ENCODE measurements around the gene ADAMTS3.

ADAMTS3 gene

DNA sequence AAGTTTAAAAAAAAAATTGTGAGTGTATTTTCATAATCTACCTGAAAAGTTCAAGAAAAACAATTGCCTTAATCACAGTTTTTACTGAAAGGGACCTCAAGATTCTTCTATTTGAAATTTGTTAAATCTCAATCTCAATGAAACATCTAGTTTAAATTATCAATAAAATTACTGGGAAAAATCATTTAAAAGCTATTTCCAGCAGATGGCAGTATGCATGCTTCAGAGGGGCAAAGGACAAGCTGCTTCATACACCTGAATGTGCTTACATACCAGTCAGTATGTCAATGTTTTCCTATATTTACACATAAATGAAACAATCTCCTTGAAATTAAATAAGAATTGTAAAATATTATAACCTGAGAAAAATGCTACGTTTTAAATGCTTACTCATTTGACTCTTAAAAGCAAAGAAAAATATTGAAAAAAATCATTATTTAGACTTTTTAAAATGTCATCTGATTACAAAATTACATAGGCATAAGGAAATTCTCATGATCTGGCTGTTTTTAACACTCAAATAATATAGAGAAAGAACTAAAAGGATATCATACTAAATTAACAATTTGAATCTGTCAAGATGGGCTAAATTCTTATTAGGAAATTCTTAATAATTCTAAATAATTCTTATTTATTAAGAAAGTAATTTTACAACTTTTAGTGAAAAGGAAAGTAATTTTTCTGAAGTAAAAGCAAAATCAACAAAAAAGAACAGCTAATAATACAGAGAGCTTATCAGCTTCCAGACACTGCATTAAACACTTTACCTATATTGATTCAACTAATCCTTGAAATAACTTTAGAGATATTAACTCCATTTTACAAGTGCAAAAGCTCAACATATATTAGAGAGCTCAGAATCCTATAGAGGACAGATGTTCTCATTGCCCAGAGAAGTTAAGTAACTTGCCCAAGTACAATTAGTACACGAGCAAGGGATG is 242.1 kb downstream of the ADAMTS3 start:
- CTCF ChIA-PET: interaction anchor here (0.5 to 1.7 kb wide), 16 partner anchors 9 to 683 kb away, joined by 3 to 7 read pairs (median 4); no protein-coding TSS in a partner anchor
- TF ChIP-seq CTCF (conservative IDR thresholded peaks at IDR 0.05; ENCODE audit: low read depth): peak; percentile 74
- DNase-seq (ENCODE audit: low spot score): peak; percentile 24
- H3K27ac ChIP-seq: no peak overlapping the region
- POLR2A ChIA-PET (ENCODE audit: low non-redundant PET): no interaction called here

GRCh38 chr4:72325215-72325614 is 243.8 kb downstream of the ADAMTS3 start:
- ChIA-PET POLR2A (ENCODE audit: low non-redundant PET) (no interaction called here), CTCF (interaction anchor here (0.7 kb wide), 1 partner anchor 655 kb away, joined by 6 read pairs; no protein-coding TSS in a partner anchor)
- no peak for DNase-seq (ENCODE audit: low spot score)
- TF ChIP-seq CTCF (conservative IDR thresholded peaks at IDR 0.05; ENCODE audit: low read depth): no peak
- no peak overlapping the region for H3K27ac ChIP-seq

DNA sequence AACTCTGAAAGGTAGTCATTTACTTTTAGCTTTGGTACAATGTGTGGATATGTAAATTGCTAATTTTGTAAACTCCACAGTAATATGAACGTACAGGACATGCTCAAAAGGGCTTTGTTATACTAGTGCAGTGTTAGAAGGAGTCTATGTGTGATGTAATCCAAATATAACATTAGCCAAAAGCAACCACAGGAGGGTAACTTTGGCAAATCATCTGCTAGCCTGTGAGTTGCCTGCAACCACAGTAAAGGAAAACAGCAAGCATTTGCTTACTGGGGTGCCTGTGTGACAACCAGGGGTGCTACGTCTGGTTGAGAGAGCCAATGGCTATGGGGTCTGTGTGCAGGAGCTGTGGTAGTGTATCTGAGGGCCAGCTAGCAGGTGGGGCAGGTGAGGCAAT is 245.8 kb downstream of the ADAMTS3 start:
- no peak for TF ChIP-seq CTCF (conservative IDR thresholded peaks at IDR 0.05; ENCODE audit: low read depth)
- ChIA-PET POLR2A (ENCODE audit: low non-redundant PET) (no interaction called here), CTCF (no interaction called here)
- H3K27ac ChIP-seq: no peak overlapping the region
- no peak for DNase-seq (ENCODE audit: low spot score)

- H3K27ac ChIP-seq: no peak overlapping the region
- ChIA-PET POLR2A (ENCODE audit: low non-redundant PET) (no interaction called here), CTCF (interaction anchor here (1.1 kb wide), 1 partner anchor 24 kb away, joined by 3 read pairs; no protein-coding TSS in a partner anchor)
- DNase-seq (ENCODE audit: low spot score): no peak
- TF ChIP-seq CTCF (conservative IDR thresholded peaks at IDR 0.05; ENCODE audit: low read depth): no peak
Measured at GRCh38 chr4:72320223-72320948, 248.6 kb downstream of the ADAMTS3 start.

DNA sequence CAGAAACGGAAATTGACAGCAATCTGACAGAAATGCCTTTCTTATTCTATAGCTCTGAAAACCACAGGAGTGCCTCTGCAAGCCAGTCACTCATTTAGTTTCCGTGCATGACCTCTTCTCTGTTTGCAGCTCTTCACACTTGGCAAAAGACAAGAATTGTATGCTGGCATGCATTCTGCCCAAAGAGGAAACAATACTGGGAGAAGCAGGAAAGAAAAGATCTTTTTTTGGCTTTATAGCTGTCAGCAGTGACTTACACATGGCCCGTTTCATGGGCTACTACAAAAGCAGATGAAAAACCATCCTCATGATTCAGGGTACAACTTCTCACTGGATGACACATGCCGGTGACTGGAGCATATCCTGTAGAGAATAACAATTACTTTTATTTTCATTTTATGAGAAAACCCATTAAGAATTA is 249.4 kb downstream of the ADAMTS3 start:
- CTCF ChIA-PET: interaction anchor here (1.1 kb wide), 1 partner anchor 23 kb away, joined by 3 read pairs; no protein-coding TSS in a partner anchor
- H3K27ac ChIP-seq: no peak overlapping the region
- POLR2A ChIA-PET (ENCODE audit: low non-redundant PET): no interaction called here

More for the DNA sequence above, 249.4 kb downstream of the ADAMTS3 start:
- DNase-seq (ENCODE audit: low spot score): peak; percentile 35
- no peak for TF ChIP-seq CTCF (conservative IDR thresholded peaks at IDR 0.05; ENCODE audit: low read depth)
